Lung (tissue), 12 donors: ENCODE measurements around the gene NOVA2. TPM values are rescaled to one million over a fixed set of nuclear protein-coding genes. Genes with fewer than 3 reads are reported as not detected.

Experiments
- ATAC-seq: fragments of 200-7000 bp; cut with Tn5 transposase; one replicate; pipeline ENCODE4 v1.9.1; 2020; ENCODE audit warnings: moderate number of reproducible peaks; ENCODE audit not compliant: insufficient read depth, low FRiP score
- DNase-seq, 3 donors: peaks; one replicate each; pipeline ENCODE4 v3.0.0-alpha.2; 2013 to 2017
- H3K27ac ChIP-seq, 2 donors: one replicate each; pipeline ENCODE4 v1.5.1; 2013; ENCODE audit warnings: mild to moderate bottlenecking in 2 of 2, moderate library complexity in 2 of 2, control low read depth in 1 of 2, inconsistent platforms in 1 of 2, low read depth in 1 of 2, low read length in 1 of 2
- H3K27me3 ChIP-seq, 3 donors: one replicate each; pipeline ENCODE4 v1.5.1; 2013; ENCODE audit warnings: low read length in 2 of 3; ENCODE audit not compliant: control insufficient read depth in 3 of 3, insufficient read depth in 3 of 3
- H3K36me3 ChIP-seq, 4 donors: one replicate each; pipeline ENCODE4 v1.5.1; 2013; ENCODE audit warnings: low read length in 4 of 4, mild to moderate bottlenecking in 1 of 4, moderate library complexity in 1 of 4; ENCODE audit not compliant: control insufficient read depth in 4 of 4, insufficient read depth in 4 of 4
- H3K4me1 ChIP-seq, 5 donors: one replicate each; pipeline ENCODE4 v1.5.1; 2013; ENCODE audit warnings: low read length in 5 of 5, mild to moderate bottlenecking in 2 of 5, moderate library complexity in 1 of 5; ENCODE audit not compliant: control insufficient read depth in 5 of 5, insufficient read depth in 5 of 5
- H3K4me3 ChIP-seq: one replicate; pipeline ENCODE4 v1.5.1; 2013; ENCODE audit warnings: mild to moderate bottlenecking, control low read depth, moderate library complexity
- H3K9ac ChIP-seq, 2 donors: one replicate each; pipeline ENCODE4 v1.5.1; 2013; ENCODE audit warnings: low read length in 2 of 2, control low read depth in 1 of 2; ENCODE audit not compliant: insufficient read depth in 1 of 2
- H3K9me3 ChIP-seq, 4 donors: one replicate each; pipeline ENCODE4 v1.5.1; 2013; ENCODE audit warnings: low read length in 3 of 4, mild to moderate bottlenecking in 1 of 4, moderate library complexity in 1 of 4; ENCODE audit not compliant: control insufficient read depth in 4 of 4, insufficient read depth in 3 of 4
- WGBS, 2 donors: extraction: QIAGEN DNeasy Blood & Tissue Kit; methylation state at CpG; one replicate each; pipeline ENCODE4 v1.1.7; 2013; 5-methylcytosine and 5-hydroxymethylcytosine counted together
- polyA plus RNA-seq, 2 donors: library from polyadenylated mRNA; stranded (reverse); fragments of 200-250 nt; gene quantifications; one replicate each; pipeline ENCODE4 v1.2.1, GENCODE V29; 2013
- total RNA-seq, 2 donors: library from RNA; depleted of rRNA in 1 of 2; stranded (reverse); fragments of >200 nt in 1 of 2; gene quantifications; one replicate each; pipeline ENCODE4 v1.2.1, GENCODE V29; 2014 to 2021
- TF ChIP-seq, protein P1 (sequence below): IDR thresholded peaks from 2 replicates; pipeline ENCODE4 v1.5.1; 2012; ENCODE audit warnings: mild to moderate bottlenecking; ENCODE audit errors: control extremely low read depth, extremely low read depth
- donor health status: control.
- donor health status: control.
- donor health status: Bipolar disorder and iron deficiency.
- donor health status: healthy.
- donor health status: DM: yes; HTN: yes; CAD: no.

NOVA2 gene
- total and polyA plus RNA-seq, 4 donors = 2.3 to 11.6 (median 4.8) TPM

DNA sequence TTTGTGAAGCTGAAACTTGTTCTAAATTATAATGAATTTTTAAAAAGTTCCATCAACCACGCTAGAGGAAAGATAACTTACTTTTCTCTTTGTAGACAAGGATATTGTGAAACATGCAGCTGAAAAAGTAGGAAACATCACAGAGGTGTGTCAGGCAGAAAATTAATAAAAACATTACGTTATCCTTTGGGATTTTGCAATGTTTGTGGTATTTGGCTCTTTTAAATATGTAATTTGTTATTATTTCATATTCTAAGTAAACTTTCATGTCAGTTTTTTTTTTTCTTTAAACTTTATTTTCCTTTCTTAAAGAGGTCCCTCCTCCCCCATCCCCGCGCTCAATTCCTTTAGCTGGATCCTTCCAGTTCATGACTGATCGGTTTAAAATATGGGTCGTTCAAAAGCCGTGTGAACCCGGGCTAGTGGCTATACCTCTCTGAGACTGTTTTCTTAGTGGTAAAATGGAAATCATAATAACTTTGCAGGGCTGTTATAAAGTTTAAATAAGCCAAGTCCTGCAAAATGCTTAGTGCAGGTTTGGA lies 20.9 kb upstream of the NOVA2 start:
- no peaks in the 10 kb centered on the region for H3K27me3 ChIP-seq
- H3K4me3 ChIP-seq = peak overlapping the region; percentile 6
- TF ChIP-seq, protein P1, sequence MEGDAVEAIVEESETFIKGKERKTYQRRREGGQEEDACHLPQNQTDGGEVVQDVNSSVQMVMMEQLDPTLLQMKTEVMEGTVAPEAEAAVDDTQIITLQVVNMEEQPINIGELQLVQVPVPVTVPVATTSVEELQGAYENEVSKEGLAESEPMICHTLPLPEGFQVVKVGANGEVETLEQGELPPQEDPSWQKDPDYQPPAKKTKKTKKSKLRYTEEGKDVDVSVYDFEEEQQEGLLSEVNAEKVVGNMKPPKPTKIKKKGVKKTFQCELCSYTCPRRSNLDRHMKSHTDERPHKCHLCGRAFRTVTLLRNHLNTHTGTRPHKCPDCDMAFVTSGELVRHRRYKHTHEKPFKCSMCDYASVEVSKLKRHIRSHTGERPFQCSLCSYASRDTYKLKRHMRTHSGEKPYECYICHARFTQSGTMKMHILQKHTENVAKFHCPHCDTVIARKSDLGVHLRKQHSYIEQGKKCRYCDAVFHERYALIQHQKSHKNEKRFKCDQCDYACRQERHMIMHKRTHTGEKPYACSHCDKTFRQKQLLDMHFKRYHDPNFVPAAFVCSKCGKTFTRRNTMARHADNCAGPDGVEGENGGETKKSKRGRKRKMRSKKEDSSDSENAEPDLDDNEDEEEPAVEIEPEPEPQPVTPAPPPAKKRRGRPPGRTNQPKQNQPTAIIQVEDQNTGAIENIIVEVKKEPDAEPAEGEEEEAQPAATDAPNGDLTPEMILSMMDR = no peak
- 3 to 7% methylated on average over 8 of the region's 8 CpGs for WGBS, 2 donors
- no peak for ATAC-seq
- no peak overlapping the region for H3K27ac ChIP-seq
- DNase-seq = no peak
- no peak overlapping the region for H3K9ac ChIP-seq
- no peaks in the 10 kb centered on the region for H3K36me3 ChIP-seq
- H3K4me1 ChIP-seq = peaks cover 3 to 9% (median 6%) of the 10 kb centered on the region in 5 donors
- H3K9me3 ChIP-seq = no peaks in the 10 kb centered on the region

DNA sequence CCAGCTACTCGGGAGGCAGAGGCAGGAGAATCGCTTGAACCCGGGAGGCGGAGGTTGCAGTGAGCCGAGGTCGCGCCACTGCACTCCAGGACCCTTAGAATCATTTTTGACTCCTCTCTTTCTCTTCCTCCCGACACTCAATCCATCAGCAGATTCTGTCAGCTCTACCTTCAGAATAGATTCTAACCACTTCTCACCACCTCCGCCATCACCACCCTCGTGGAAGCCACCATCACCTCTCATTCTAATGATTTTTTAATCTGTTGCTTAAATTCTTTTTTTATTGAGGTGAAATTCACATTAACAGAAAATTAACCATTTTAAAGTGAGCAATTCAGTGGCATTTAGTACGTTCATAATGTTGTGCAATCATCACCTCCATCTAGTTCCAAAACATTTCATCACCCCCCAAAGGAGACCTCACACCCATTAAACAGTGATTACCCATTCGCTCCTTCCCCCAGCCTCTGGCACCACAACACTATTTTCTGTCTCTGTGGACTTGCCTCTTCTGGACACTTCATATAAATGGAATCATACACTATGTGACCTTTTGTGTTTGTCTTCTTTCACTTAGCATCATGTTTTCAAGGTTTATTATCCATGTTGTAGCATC lies 16.6 kb upstream of the NOVA2 start:
- H3K4me1 ChIP-seq = peaks cover 0 to 2% (median 0%) of the 10 kb centered on the region in 5 donors
- no peak overlapping the region for H3K9ac ChIP-seq
- H3K36me3 ChIP-seq = no peaks in the 10 kb centered on the region
- H3K4me3 ChIP-seq = no peak overlapping the region
- 83 to 88% methylated on average over 12 of the region's 12 CpGs for WGBS, 2 donors
- no peaks in the 10 kb centered on the region for H3K9me3 ChIP-seq
- DNase-seq (no peak), ATAC-seq (no peak)
- no peak overlapping the region for H3K27ac ChIP-seq
- TF ChIP-seq, protein P1 = no peak
- H3K27me3 ChIP-seq = no peaks in the 10 kb centered on the region

DNA sequence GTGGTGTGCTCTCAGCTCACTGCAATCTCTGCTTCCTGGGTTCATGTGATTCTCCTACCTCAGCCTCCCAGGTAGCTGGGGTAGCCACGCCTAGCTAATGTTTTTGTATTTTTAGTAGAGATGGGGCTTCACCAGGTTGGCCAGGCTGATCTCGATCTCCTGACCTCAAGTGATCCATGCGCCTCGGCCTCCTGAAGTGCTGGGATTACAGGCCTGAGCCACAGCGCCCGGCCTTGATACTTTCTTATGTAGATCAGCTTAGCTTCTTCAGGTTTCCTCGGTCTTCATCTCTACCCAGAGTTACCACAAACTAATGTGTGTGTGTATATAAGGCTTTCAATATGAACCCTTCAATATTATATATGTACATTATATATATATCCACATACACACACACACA lies 11.7 kb upstream of the NOVA2 start:
- Histone ChIP-seq H3K27ac (no peak overlapping the region), H3K36me3 (no peaks in the 10 kb centered on the region), H3K4me1 (peaks cover 0 to 2% (median 0%) of the 10 kb centered on the region in 5 donors), H3K27me3 (no peaks in the 10 kb centered on the region), H3K9me3 (no peaks in the 10 kb centered on the region), H3K4me3 (no peak overlapping the region), H3K9ac (no peak overlapping the region)
- no peak for DNase-seq
- ATAC-seq = no peak
- TF ChIP-seq, protein P1 = no peak
- 88 to 93% methylated on average over 7 of the region's 7 CpGs for WGBS, 2 donors

DNA sequence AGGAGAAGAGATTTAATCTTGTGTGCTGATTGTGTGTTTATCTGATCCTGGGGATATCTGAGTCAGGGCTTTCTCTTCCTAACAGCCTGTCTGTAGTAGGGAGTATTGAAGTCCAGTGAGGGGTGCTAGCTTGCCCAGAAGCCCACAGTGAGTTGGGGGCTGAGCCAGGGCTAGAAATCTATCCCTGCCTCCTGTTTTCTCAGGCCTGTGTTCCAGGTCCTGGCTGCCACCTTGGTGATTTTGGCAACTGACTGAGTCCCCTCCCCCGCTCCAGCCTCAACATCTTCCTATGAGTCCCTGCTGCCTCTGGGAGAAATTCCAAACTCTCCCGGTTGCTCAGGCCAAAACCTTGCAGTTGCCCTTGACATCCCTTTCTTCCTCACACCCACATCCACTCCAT lies 7.7 kb upstream of the NOVA2 start:
- TF ChIP-seq, protein P1 = no peak
- Histone ChIP-seq H3K4me3 (no peak overlapping the region), H3K27me3 (peaks cover 0 to 2% (median 0%) of the 10 kb centered on the region in 3 donors), H3K27ac (no peak overlapping the region), H3K36me3 (no peaks in the 10 kb centered on the region), H3K9ac (no peak overlapping the region), H3K9me3 (no peaks in the 10 kb centered on the region), H3K4me1 (no peaks in the 10 kb centered on the region)
- no peak for ATAC-seq
- DNase-seq = no peak
- 52 to 62% methylated on average over 2 of the region's 2 CpGs for WGBS, 2 donors
